ENCODE measurements around the gene ITIH1. TPM values are rescaled to one million over a fixed set of nuclear protein-coding genes. Genes with fewer than 3 reads are reported as not detected.

Gene ITIH1
- total RNA-seq, 1 experiment from 2014 or later, result not detected

DNA sequence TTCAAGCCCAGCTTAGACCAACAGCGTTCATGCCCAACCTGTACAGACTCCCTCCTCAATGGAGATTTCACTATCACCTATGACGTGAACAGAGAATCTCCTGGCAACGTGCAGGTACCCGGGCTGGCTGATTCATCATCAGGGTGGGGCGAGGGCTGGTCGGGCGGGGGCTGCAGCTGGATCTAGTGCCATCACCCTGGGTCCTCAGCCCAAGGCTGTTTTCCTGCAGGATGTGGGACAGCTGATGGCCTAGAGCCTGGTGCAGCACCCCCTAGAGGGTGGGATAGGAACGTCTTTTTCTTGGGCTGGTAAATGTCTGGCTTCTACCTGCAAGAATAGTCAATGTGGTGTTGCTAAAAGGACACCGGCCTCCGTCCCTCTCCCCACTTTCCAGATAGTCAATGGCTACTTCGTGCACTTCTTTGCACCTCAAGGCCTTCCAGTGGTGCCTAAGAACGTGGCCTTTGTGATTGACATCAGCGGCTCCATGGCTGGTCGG lies 21.6 kb downstream of the ITIH1 start:
- no peaks in the 10 kb centered on the region for H3K79me1 ChIP-seq (ENCODE audit: insufficient read depth, low read depth, low read length, poor library complexity, severe bottlenecking)
- no peaks in the 10 kb centered on the region for H3K4me1 ChIP-seq (ENCODE audit: insufficient read depth, low read length)
- no peak overlapping the region for H3K9ac ChIP-seq (ENCODE audit: extremely low read depth, insufficient read length, low read length)
- no peaks in the 10 kb centered on the region for H3K23me2 ChIP-seq (ENCODE audit: insufficient read length, low read depth, low read length, poor library complexity, severe bottlenecking)
- no peaks in the 10 kb centered on the region for H3K79me2 ChIP-seq (ENCODE audit: insufficient read depth, low read length)
- no peak overlapping the region for H3K18ac ChIP-seq (ENCODE audit: insufficient read length, low read depth, low read length)
- no peak overlapping the region for H3K4me2 ChIP-seq (ENCODE audit: insufficient read depth, insufficient read length, low read length)
- H2BK12ac ChIP-seq (ENCODE audit: insufficient read length, low read depth, low read length), result no peak overlapping the region
- no peak overlapping the region for H2BK5ac ChIP-seq (ENCODE audit: insufficient read length, low read length)
- Mint-ChIP-seq H3K4me1 (peaks cover 6 to 8% of the 10 kb centered on the region in 2 experiments; a peak in 3 of 4 replicates), H3K36me3 (ENCODE audit: insufficient read depth in 1 of 3, low read depth in 3 of 3) (no peaks in the 10 kb centered on the region), H3K4me3 (no peak overlapping the region), H3K27ac (peak overlapping the region in 1 of 3 experiments; percentile 75; a peak in 2 of 7 replicates), H3K27me3 (ENCODE audit: low read depth) (0 out of 2 replicates have a peak, but pooled peaks cover 2% of the 10 kb centered on the region), H3K9me3 (no peaks in the 10 kb centered on the region)
- H3K27ac ChIP-seq (ENCODE audit: insufficient read length, low read depth, low read length), result no peak overlapping the region
- H4K91ac ChIP-seq (ENCODE audit: insufficient read length, low read depth, low read length), result no peak overlapping the region
- H3K56ac ChIP-seq (ENCODE audit: insufficient read length, low read depth, low read length), result no peak overlapping the region
- no peak overlapping the region for H4K8ac ChIP-seq (replicated peaks; ENCODE audit: insufficient read length, low read depth, low read length)
- no peak overlapping the region for H2AK5ac ChIP-seq (ENCODE audit: insufficient read length, low read length)
- no peak overlapping the region for H2AFZ ChIP-seq (ENCODE audit: low read length)
- TF ChIP-seq, protein P1, sequence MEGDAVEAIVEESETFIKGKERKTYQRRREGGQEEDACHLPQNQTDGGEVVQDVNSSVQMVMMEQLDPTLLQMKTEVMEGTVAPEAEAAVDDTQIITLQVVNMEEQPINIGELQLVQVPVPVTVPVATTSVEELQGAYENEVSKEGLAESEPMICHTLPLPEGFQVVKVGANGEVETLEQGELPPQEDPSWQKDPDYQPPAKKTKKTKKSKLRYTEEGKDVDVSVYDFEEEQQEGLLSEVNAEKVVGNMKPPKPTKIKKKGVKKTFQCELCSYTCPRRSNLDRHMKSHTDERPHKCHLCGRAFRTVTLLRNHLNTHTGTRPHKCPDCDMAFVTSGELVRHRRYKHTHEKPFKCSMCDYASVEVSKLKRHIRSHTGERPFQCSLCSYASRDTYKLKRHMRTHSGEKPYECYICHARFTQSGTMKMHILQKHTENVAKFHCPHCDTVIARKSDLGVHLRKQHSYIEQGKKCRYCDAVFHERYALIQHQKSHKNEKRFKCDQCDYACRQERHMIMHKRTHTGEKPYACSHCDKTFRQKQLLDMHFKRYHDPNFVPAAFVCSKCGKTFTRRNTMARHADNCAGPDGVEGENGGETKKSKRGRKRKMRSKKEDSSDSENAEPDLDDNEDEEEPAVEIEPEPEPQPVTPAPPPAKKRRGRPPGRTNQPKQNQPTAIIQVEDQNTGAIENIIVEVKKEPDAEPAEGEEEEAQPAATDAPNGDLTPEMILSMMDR (conservative IDR thresholded peaks at IDR 0.05), result peak; percentile 85
- DNase-seq, result peak; percentile 79
- no peak overlapping the region for H3K14ac ChIP-seq (ENCODE audit: insufficient read depth, low read length)
- H3K4ac ChIP-seq (ENCODE audit: low read depth, low read length), result no peak overlapping the region
- no peaks in the 10 kb centered on the region for H4K20me1 ChIP-seq (ENCODE audit: control insufficient read depth, insufficient read depth, insufficient read length)
- H3K27me3 ChIP-seq (ENCODE audit: insufficient read depth, low read length), result no peaks in the 10 kb centered on the region
- no peak overlapping the region for H2BK120ac ChIP-seq (ENCODE audit: low read depth, low read length, poor library complexity, severe bottlenecking)
- H4K5ac ChIP-seq (ENCODE audit: insufficient read length, low read depth, low read length), result no peak overlapping the region
- no peak overlapping the region for H3K23ac ChIP-seq (ENCODE audit: insufficient read length, low read depth, low read length)
- H2BK15ac ChIP-seq (ENCODE audit: low read depth, low read length), result no peak overlapping the region
- WGBS (ENCODE audit: extremely low coverage, insufficient read length, low lambda C conversion rate), result no CpG with 5 or more reads among the region's 14 CpGs
- no peaks in the 10 kb centered on the region for H3K9me3 ChIP-seq (ENCODE audit: control insufficient read depth, low read depth, low read length)
- H2BK20ac ChIP-seq (ENCODE audit: low read depth, low read length, poor library complexity, severe bottlenecking), result no peak overlapping the region
- no peak overlapping the region for H3T11ph ChIP-seq (ENCODE audit: low read length)
